Panc1 (cell line): ENCODE results near the gene ASIC3.

Experiments
- POLR2AphosphoS5 ChIP-seq: IDR thresholded peaks from 2 replicates; pipeline ENCODE4 v1.6.1; 2012; ENCODE audit warnings: mild to moderate bottlenecking, low read depth, low read length, moderate library complexity
- TCF7L2 ChIP-seq: IDR thresholded peaks from 2 replicates; pipeline ENCODE4 v1.6.1; 2011; ENCODE audit warnings: mild to moderate bottlenecking, low read depth, low read length, inconsistent platforms
- TF ChIP-seq, protein P1 (sequence below): fragments of 450-650 bp; IDR thresholded peaks from 2 replicates; pipeline ENCODE4 v1.5.1; 2017; ENCODE audit warnings: mild to moderate bottlenecking
- TF ChIP-seq, protein P2 (sequence below), 2 experiments: IDR thresholded peaks; 2 replicates each; pipeline ENCODE4 v1.6.1; 2011 to 2012; ENCODE audit warnings: low read depth in 2 of 2, control low read depth in 1 of 2, low read length in 1 of 2, mild to moderate bottlenecking in 1 of 2, moderate library complexity in 1 of 2; ENCODE audit not compliant: insufficient read depth in 1 of 2

DNA sequence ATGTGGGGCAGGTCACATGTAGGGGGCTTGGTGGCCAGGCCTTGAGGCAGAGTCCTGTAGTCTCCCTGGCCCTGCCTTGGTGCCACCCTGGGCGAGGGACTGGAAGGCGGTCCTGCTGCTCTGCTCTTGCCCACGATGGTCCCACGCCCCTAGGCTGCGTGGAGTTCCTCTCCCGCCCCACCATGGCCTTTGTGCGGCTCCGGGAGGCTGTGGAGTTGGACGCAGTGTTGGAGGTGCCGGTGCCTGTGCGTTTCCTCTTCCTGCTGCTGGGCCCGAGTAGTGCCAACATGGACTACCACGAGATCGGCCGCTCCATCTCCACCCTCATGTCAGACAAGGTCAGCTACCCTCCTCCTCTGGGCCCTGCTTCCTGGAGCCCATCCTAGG, 22.2 kb downstream of the ASIC3 start:
- TF ChIP-seq, protein P1, sequence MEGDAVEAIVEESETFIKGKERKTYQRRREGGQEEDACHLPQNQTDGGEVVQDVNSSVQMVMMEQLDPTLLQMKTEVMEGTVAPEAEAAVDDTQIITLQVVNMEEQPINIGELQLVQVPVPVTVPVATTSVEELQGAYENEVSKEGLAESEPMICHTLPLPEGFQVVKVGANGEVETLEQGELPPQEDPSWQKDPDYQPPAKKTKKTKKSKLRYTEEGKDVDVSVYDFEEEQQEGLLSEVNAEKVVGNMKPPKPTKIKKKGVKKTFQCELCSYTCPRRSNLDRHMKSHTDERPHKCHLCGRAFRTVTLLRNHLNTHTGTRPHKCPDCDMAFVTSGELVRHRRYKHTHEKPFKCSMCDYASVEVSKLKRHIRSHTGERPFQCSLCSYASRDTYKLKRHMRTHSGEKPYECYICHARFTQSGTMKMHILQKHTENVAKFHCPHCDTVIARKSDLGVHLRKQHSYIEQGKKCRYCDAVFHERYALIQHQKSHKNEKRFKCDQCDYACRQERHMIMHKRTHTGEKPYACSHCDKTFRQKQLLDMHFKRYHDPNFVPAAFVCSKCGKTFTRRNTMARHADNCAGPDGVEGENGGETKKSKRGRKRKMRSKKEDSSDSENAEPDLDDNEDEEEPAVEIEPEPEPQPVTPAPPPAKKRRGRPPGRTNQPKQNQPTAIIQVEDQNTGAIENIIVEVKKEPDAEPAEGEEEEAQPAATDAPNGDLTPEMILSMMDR, result no peak
- TF ChIP-seq POLR2AphosphoS5, result no peak
- TF ChIP-seq, protein P2, sequence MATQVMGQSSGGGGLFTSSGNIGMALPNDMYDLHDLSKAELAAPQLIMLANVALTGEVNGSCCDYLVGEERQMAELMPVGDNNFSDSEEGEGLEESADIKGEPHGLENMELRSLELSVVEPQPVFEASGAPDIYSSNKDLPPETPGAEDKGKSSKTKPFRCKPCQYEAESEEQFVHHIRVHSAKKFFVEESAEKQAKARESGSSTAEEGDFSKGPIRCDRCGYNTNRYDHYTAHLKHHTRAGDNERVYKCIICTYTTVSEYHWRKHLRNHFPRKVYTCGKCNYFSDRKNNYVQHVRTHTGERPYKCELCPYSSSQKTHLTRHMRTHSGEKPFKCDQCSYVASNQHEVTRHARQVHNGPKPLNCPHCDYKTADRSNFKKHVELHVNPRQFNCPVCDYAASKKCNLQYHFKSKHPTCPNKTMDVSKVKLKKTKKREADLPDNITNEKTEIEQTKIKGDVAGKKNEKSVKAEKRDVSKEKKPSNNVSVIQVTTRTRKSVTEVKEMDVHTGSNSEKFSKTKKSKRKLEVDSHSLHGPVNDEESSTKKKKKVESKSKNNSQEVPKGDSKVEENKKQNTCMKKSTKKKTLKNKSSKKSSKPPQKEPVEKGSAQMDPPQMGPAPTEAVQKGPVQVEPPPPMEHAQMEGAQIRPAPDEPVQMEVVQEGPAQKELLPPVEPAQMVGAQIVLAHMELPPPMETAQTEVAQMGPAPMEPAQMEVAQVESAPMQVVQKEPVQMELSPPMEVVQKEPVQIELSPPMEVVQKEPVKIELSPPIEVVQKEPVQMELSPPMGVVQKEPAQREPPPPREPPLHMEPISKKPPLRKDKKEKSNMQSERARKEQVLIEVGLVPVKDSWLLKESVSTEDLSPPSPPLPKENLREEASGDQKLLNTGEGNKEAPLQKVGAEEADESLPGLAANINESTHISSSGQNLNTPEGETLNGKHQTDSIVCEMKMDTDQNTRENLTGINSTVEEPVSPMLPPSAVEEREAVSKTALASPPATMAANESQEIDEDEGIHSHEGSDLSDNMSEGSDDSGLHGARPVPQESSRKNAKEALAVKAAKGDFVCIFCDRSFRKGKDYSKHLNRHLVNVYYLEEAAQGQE (IDR thresholded peaks at IDR 0.05; ENCODE audit: insufficient read depth in 1 of 2, low read depth in 2 of 2, low read length in 1 of 2), result no peak
- no peak for TF ChIP-seq TCF7L2
